ENCODE measurements around the gene PTPRG. TPM values are rescaled to one million over a fixed set of nuclear protein-coding genes. Genes with fewer than 3 reads are reported as not detected.

PTPRG gene
- total RNA-seq, 2 experiments from 2014 or later = 0.13 to 0.70 TPM

GRCh38 chr3:62028236-62028635, 466.9 kb downstream of the PTPRG start:
- no peaks in the 10 kb centered on the region for H4K20me1 ChIP-seq (ENCODE audit: insufficient read depth, low read length)
- H3K27ac ChIP-seq (ENCODE audit: low read depth, low read length, poor library complexity, severe bottlenecking) = no peak overlapping the region
- POLR2A ChIA-PET = interaction anchor here (0.5 kb wide), 1 partner anchor 9 kb away, joined by 4 read pairs; no protein-coding TSS in a partner anchor
- no peak overlapping the region for H3K4me3 ChIP-seq (ENCODE audit: low read depth, low read length, poor library complexity, severe bottlenecking)
- DNase-seq (ENCODE audit: low spot score) = no peak
- no peak overlapping the region for H2AFZ ChIP-seq (ENCODE audit: low read length)
- H3K9me2 ChIP-seq (ENCODE audit: insufficient read depth, low read length) = no peaks in the 10 kb centered on the region
- BruUV-seq (replicated peaks) = no TSS peak
- no peaks in the 10 kb centered on the region for H3K4me1 ChIP-seq (ENCODE audit: insufficient read depth, low read length, poor library complexity, severe bottlenecking)
- intact Hi-C loops (cut with micrococcal nuclease; ENCODE audit: unreplicated experiment) = no loop called here
- no peaks in the 10 kb centered on the region for H3K36me3 ChIP-seq (ENCODE audit: insufficient read depth, low read length)
- no peak for TF ChIP-seq CTCF (conservative IDR thresholded peaks at IDR 0.05; ENCODE audit: low read length)
- no peak for TF ChIP-seq EZH2phosphoT487 (IDR thresholded peaks at IDR 0.05; ENCODE audit: borderline replicate concordance, low read depth, low read length)
- H3K9me3 ChIP-seq (ENCODE audit: low read length) = no peaks in the 10 kb centered on the region
- H3K4me2 ChIP-seq (ENCODE audit: low read length) = no peak overlapping the region
- no peaks in the 10 kb centered on the region for H3K79me2 ChIP-seq (ENCODE audit: insufficient read depth, low read depth, low read length)
- CTCF ChIA-PET (ENCODE audit: unreplicated experiment) = no interaction called here

- intact Hi-C loops (cut with micrococcal nuclease; ENCODE audit: unreplicated experiment) = no loop called here
Observed at GRCh38 chr3:62032738-62033137, 471.4 kb downstream of the PTPRG start.

More at GRCh38 chr3:62032738-62033137, 471.4 kb downstream of the PTPRG start:
- CTCF ChIA-PET (ENCODE audit: unreplicated experiment) = no interaction called here
- Histone ChIP-seq H3K4me2 (ENCODE audit: low read length) (no peak overlapping the region), H3K9me2 (ENCODE audit: insufficient read depth, low read length) (no peaks in the 10 kb centered on the region), H3K4me3 (ENCODE audit: low read depth, low read length, poor library complexity, severe bottlenecking) (no peak overlapping the region), H3K9me3 (ENCODE audit: low read length) (no peaks in the 10 kb centered on the region), H3K4me1 (ENCODE audit: insufficient read depth, low read length, poor library complexity, severe bottlenecking) (no peaks in the 10 kb centered on the region), H2AFZ (ENCODE audit: low read length) (no peak overlapping the region), H3K79me2 (ENCODE audit: insufficient read depth, low read depth, low read length) (no peaks in the 10 kb centered on the region), H4K20me1 (ENCODE audit: insufficient read depth, low read length) (no peaks in the 10 kb centered on the region), H3K36me3 (ENCODE audit: insufficient read depth, low read length) (no peaks in the 10 kb centered on the region), H3K27ac (ENCODE audit: low read depth, low read length, poor library complexity, severe bottlenecking) (no peak overlapping the region)
- no peak for TF ChIP-seq CTCF (conservative IDR thresholded peaks at IDR 0.05; ENCODE audit: low read length)
- BruUV-seq (replicated peaks) = no TSS peak
- DNase-seq (ENCODE audit: low spot score) = no peak
- POLR2A ChIA-PET = no interaction called here
